ENCODE results near the gene AGAP1. TPM values are rescaled to one million over a fixed set of nuclear protein-coding genes. Genes with fewer than 3 reads are reported as not detected.

Gene AGAP1
- total RNA-seq, 1 experiment from 2014 or later: 25.8 TPM

- Histone ChIP-seq H2BK20ac (ENCODE audit: low read depth, low read length, poor library complexity, severe bottlenecking) (no peak overlapping the region), H3K23ac (ENCODE audit: insufficient read length, low read depth, low read length) (no peak overlapping the region), H2BK12ac (ENCODE audit: insufficient read length, low read depth, low read length) (no peak overlapping the region), H2BK15ac (ENCODE audit: low read depth, low read length) (no peak overlapping the region), H3K23me2 (ENCODE audit: insufficient read length, low read depth, low read length, poor library complexity, severe bottlenecking) (no peaks in the 10 kb centered on the region), H4K5ac (ENCODE audit: insufficient read length, low read depth, low read length) (no peak overlapping the region), H2AFZ (ENCODE audit: low read length) (no peak overlapping the region), H3K14ac (ENCODE audit: insufficient read depth, low read length) (no peak overlapping the region), H3K18ac (ENCODE audit: insufficient read length, low read depth, low read length) (no peak overlapping the region), H4K8ac (replicated peaks; ENCODE audit: insufficient read length, low read depth, low read length) (no peak overlapping the region), H3K79me1 (ENCODE audit: insufficient read depth, low read depth, low read length, poor library complexity, severe bottlenecking) (no peaks in the 10 kb centered on the region), H3T11ph (ENCODE audit: low read length) (no peak overlapping the region), H2BK5ac (ENCODE audit: insufficient read length, low read length) (no peak overlapping the region), H2AK5ac (ENCODE audit: insufficient read length, low read length) (no peak overlapping the region), H3K4me1 (ENCODE audit: insufficient read depth, low read length) (no peaks in the 10 kb centered on the region; the same call in 1 of the 2 replicates), H3K27ac (ENCODE audit: insufficient read length, low read depth, low read length) (no peak overlapping the region), H3K9ac (ENCODE audit: extremely low read depth, insufficient read length, low read length) (no peak overlapping the region), H3K4me2 (ENCODE audit: insufficient read depth, insufficient read length, low read length) (no peak overlapping the region), H2BK120ac (ENCODE audit: low read depth, low read length, poor library complexity, severe bottlenecking) (no peak overlapping the region), H4K20me1 (ENCODE audit: control insufficient read depth, insufficient read depth, insufficient read length) (no peaks in the 10 kb centered on the region), H3K79me2 (ENCODE audit: insufficient read depth, low read length) (no peaks in the 10 kb centered on the region), H3K4ac (ENCODE audit: low read depth, low read length) (no peak overlapping the region), H3K9me3 (ENCODE audit: control insufficient read depth, low read depth, low read length) (no peaks in the 10 kb centered on the region), H3K56ac (ENCODE audit: insufficient read length, low read depth, low read length) (no peak overlapping the region), H4K91ac (ENCODE audit: insufficient read length, low read depth, low read length) (no peak overlapping the region), H3K27me3 (ENCODE audit: insufficient read depth, low read length) (no peaks in the 10 kb centered on the region)
- Mint-ChIP-seq H3K9me3 (no peaks in the 10 kb centered on the region), H3K4me3 (no peak overlapping the region), H3K27ac (no peak overlapping the region; a peak in 1 of 7 replicates), H3K4me1 (peaks cover 15 to 23% of the 10 kb centered on the region in 2 experiments), H3K27me3 (ENCODE audit: low read depth) (peaks cover 8% of the 10 kb centered on the region), H3K36me3 (ENCODE audit: insufficient read depth in 1 of 3, low read depth in 3 of 3) (peaks cover 3 to 13% (median 5%) of the 10 kb centered on the region in 3 experiments; a peak in 5 of 7 replicates)
- DNase-seq: no peak
- no CpG with 5 or more reads among the region's 3 CpGs for WGBS (ENCODE audit: extremely low coverage, insufficient read length, low lambda C conversion rate)
- TF ChIP-seq CTCF (conservative IDR thresholded peaks at IDR 0.05): no peak
Observed at GRCh38 chr2:236046715-236047114, 552.9 kb downstream of the AGAP1 start.

Data from H9 (cell line).